Measurements from ENCODE around the gene DPYD. TPM values are rescaled to one million over a fixed set of nuclear protein-coding genes. Genes with fewer than 3 reads are reported as not detected.

Gene DPYD
- polyA plus RNA-seq, 1 donor from 2014 or later: 3.8 TPM

DNA sequence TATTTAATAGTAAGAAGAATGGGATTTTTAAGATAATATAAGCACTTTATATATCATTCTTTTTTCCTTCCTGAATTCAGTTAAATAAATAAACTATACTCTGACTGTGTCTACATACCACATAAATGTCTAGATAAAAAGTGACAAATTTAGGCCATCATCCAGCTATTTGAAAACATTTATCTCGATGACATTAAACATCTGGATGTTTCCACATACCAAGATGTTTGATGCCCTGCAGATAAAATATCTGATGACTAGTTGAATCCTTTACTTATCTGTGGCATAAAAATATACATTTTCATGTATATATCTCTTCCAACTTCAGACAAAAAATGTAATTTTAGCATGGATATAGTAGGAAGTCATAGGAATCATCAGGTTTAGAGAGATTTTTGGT is 348.3 kb downstream of the DPYD start:
- Mint-ChIP-seq H3K4me3 (no peak overlapping the region), H3K9me3 (no peaks in the 10 kb centered on the region), H3K36me3 (no peaks in the 10 kb centered on the region), H3K27ac (no peak overlapping the region), H3K27me3 (no peaks in the 10 kb centered on the region), H3K4me1 (no peaks in the 10 kb centered on the region)

GRCh38 chr1:97571760-97572159 is 349.1 kb downstream of the DPYD start:
- Mint-ChIP-seq H3K36me3 (no peaks in the 10 kb centered on the region), H3K27me3 (no peaks in the 10 kb centered on the region), H3K4me3 (no peak overlapping the region), H3K4me1 (no peaks in the 10 kb centered on the region), H3K27ac (no peak overlapping the region), H3K9me3 (no peaks in the 10 kb centered on the region)

DNA sequence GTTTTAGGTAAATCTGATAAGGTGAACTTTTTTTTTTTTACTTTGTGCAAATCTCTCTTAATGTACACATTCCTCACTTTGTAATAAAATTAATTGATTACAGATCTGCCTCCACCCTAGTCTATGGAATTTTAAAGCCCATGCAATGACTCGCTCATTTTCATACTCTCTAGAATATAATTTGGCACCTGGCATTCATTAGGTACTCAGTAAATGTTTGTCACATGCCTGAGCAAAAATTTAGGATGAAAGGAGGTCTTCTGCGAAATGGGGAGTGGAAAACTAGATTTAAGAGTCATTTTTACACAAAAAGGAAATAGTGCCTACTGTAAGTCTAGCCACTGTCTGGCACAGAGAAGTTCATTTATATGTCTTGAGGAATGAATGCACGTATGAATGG is 350.1 kb downstream of the DPYD start:
- Mint-ChIP-seq H3K36me3 (no peaks in the 10 kb centered on the region), H3K4me1 (no peaks in the 10 kb centered on the region), H3K9me3 (no peaks in the 10 kb centered on the region), H3K4me3 (no peak overlapping the region), H3K27ac (no peak overlapping the region), H3K27me3 (no peaks in the 10 kb centered on the region)

GRCh38 chr1:97567000-97567749 is 353.7 kb downstream of the DPYD start:
- no peaks in the 10 kb centered on the region for H3K27me3 Mint-ChIP-seq
- peaks cover 0 to 4% (median 0%) of the 10 kb centered on the region in 3 donors for H3K9me3 Mint-ChIP-seq
- H3K36me3 Mint-ChIP-seq: no peaks in the 10 kb centered on the region
- H3K4me3 Mint-ChIP-seq: no peak overlapping the region
- no peaks in the 10 kb centered on the region for H3K4me1 Mint-ChIP-seq
- no peak overlapping the region for H3K27ac Mint-ChIP-seq

DNA sequence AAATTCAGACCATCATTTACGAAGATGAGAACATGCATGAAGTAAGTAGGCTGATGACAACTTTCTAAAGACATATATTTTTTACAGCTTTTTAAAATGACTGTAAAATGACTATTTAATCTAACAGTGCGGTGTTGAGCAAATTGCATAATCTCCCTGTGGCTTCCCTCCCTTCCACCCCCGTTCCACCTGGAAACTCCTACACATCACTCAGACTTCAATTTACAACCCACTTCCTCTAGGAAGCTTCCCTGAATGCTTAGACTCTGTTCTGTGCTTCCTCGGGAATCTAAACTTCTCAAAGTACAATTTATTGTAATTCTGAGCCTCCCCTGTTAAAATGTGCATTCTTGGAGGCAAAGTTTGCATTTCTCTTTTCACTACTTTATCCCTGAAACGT is 354.9 kb downstream of the DPYD start:
- no peaks in the 10 kb centered on the region for H3K36me3 Mint-ChIP-seq
- H3K9me3 Mint-ChIP-seq: peaks cover 0 to 4% (median 0%) of the 10 kb centered on the region in 3 donors
- no peaks in the 10 kb centered on the region for H3K4me1 Mint-ChIP-seq
- no peak overlapping the region for H3K27ac Mint-ChIP-seq
- H3K27me3 Mint-ChIP-seq: no peaks in the 10 kb centered on the region
- no peak overlapping the region for H3K4me3 Mint-ChIP-seq

- H3K27ac Mint-ChIP-seq: no peak overlapping the region
- no peaks in the 10 kb centered on the region for H3K36me3 Mint-ChIP-seq
- no peak overlapping the region for H3K4me3 Mint-ChIP-seq
- H3K27me3 Mint-ChIP-seq: no peaks in the 10 kb centered on the region
- H3K4me1 Mint-ChIP-seq: no peaks in the 10 kb centered on the region
- H3K9me3 Mint-ChIP-seq: peaks cover 0 to 4% (median 0%) of the 10 kb centered on the region in 3 donors
Observed at GRCh38 chr1:97563926-97564325, 356.9 kb downstream of the DPYD start.

- H3K9me3 Mint-ChIP-seq: peaks cover 0 to 4% (median 0%) of the 10 kb centered on the region in 3 donors
- H3K36me3 Mint-ChIP-seq: no peaks in the 10 kb centered on the region
- H3K4me3 Mint-ChIP-seq: no peak overlapping the region
- no peaks in the 10 kb centered on the region for H3K27me3 Mint-ChIP-seq
- H3K27ac Mint-ChIP-seq: no peak overlapping the region
- H3K4me1 Mint-ChIP-seq: no peaks in the 10 kb centered on the region
Observed at GRCh38 chr1:97562081-97562480, 358.8 kb downstream of the DPYD start.

DNA sequence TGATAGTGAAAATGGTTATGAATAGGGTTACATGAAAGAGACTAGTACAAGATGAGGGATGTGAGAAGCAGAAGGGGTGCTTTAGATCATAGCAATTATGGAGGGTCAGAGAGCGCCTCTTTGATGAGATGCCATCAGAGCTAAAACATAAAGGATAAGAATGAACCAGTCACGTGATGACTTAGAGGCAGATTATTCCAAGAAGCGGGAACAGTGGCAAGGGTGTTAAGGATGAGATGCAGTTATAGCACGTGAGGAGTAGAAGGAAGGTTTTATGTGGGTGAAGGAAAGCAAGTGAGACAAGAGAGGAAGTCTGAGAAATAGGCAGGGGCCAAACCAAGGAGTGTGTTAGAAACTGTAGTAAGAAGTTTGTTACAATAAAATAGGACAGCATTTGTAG is 360.1 kb downstream of the DPYD start:
- Mint-ChIP-seq H3K27ac (no peak overlapping the region), H3K4me3 (no peak overlapping the region)

DNA sequence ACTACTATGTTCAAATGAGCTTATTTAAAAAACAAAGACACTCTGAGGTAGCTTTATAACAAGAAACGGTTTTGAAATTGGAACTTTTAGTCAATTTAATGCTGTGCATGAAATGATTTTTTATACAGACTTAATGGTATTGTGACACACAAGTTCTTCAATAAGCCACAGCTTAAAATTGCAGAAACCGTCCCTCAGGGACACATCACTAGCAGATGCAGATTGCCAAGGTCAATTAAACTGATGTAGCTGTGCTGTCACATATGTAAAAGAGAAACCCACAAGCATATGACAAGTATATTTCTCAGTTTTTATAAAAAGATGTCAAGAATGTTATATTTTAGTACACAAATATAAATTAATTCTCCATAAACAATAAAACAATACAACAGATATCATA is 366.9 kb downstream of the DPYD start:
- no peaks in the 10 kb centered on the region for H3K36me3 Mint-ChIP-seq
- no peaks in the 10 kb centered on the region for H3K4me1 Mint-ChIP-seq
- H3K27me3 Mint-ChIP-seq: no peaks in the 10 kb centered on the region
- no peak overlapping the region for H3K4me3 Mint-ChIP-seq
- H3K27ac Mint-ChIP-seq: no peak overlapping the region
- H3K9me3 Mint-ChIP-seq: peaks cover 0 to 2% (median 0%) of the 10 kb centered on the region in 3 donors

More for the DNA sequence above, 360.1 kb downstream of the DPYD start:
- Mint-ChIP-seq H3K4me1 (no peaks in the 10 kb centered on the region), H3K9me3 (peaks cover 0 to 4% (median 0%) of the 10 kb centered on the region in 3 donors), H3K36me3 (no peaks in the 10 kb centered on the region), H3K27me3 (no peaks in the 10 kb centered on the region)

DNA sequence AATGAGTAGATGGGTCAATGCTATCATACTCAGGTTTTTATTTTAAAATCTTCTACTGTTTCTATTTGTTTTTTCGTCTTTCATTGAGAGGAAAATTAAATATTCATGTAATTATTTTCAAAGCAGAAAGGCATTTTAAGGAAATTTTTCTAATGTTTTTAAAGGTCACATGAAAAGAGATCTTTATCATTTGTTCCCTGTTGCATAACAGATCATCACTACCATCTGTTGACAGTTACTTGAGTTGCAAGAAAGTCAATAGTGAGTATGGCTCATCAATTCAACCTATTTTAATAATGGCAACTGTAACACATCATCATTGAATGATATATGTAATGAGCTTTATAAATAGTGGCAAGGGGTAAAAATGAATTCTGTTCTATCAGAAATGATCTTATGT is 369.7 kb downstream of the DPYD start:
- Mint-ChIP-seq H3K27me3 (no peaks in the 10 kb centered on the region), H3K36me3 (no peaks in the 10 kb centered on the region), H3K9me3 (peaks cover 0 to 2% (median 0%) of the 10 kb centered on the region in 3 donors), H3K27ac (no peak overlapping the region), H3K4me3 (no peak overlapping the region), H3K4me1 (no peaks in the 10 kb centered on the region)

DNA sequence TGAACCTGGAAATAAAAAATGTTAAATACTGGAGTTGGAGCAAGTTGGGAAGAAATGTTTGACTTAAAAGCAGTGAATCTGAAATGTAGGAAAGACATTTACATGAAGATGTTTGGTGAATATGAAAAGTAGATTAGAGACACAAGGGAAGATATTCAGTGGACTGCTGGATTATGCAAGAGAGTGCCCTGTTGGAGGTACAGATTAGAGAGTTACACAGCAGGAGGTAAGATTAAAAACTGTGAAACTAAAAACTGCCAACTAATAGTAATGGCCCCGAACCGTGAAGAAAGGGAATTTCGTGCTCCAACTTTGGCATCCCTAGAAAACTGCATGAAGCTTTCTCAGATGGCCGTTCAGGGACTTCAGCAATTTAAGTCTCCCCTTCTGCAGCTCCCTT is 375.4 kb downstream of the DPYD start:
- Mint-ChIP-seq H3K9me3 (no peaks in the 10 kb centered on the region), H3K27me3 (no peaks in the 10 kb centered on the region), H3K4me3 (no peak overlapping the region), H3K27ac (no peak overlapping the region), H3K4me1 (no peaks in the 10 kb centered on the region), H3K36me3 (no peaks in the 10 kb centered on the region)

GRCh38 chr1:97540346-97540888 is 380.4 kb downstream of the DPYD start:
- Mint-ChIP-seq H3K4me3 (no peak overlapping the region), H3K9me3 (peaks cover 0 to 1% (median 0%) of the 10 kb centered on the region in 3 donors), H3K27ac (no peak overlapping the region), H3K27me3 (no peaks in the 10 kb centered on the region), H3K36me3 (no peaks in the 10 kb centered on the region), H3K4me1 (no peaks in the 10 kb centered on the region)

DNA sequence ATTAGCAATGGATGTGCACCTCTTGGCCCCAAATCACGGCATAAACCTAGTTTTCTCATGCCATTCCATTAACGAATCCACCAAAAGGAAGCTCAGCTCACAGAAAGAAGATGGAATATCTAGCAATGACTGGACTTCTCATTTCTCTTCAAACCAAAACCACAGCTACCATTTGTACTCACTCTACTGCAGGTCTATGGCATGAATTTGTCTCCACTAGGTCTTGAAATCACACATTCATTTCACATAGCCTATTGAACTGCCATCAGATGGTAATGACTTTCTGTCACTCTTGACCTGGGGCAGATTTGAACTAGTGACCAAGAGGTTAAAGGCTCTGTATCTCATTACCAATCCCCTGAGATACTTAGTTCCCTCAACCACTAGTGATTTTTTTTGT is 382.7 kb downstream of the DPYD start:
- no peak overlapping the region for H3K27ac Mint-ChIP-seq
- H3K27me3 Mint-ChIP-seq: no peaks in the 10 kb centered on the region
- H3K4me1 Mint-ChIP-seq: no peaks in the 10 kb centered on the region
- H3K4me3 Mint-ChIP-seq: no peak overlapping the region
- peaks cover 0 to 6% (median 0%) of the 10 kb centered on the region in 3 donors for H3K9me3 Mint-ChIP-seq
- H3K36me3 Mint-ChIP-seq: no peaks in the 10 kb centered on the region

- Mint-ChIP-seq H3K27me3 (no peaks in the 10 kb centered on the region), H3K36me3 (no peaks in the 10 kb centered on the region)
Observed at GRCh38 chr1:97533358-97533757, 387.5 kb downstream of the DPYD start.

DNA sequence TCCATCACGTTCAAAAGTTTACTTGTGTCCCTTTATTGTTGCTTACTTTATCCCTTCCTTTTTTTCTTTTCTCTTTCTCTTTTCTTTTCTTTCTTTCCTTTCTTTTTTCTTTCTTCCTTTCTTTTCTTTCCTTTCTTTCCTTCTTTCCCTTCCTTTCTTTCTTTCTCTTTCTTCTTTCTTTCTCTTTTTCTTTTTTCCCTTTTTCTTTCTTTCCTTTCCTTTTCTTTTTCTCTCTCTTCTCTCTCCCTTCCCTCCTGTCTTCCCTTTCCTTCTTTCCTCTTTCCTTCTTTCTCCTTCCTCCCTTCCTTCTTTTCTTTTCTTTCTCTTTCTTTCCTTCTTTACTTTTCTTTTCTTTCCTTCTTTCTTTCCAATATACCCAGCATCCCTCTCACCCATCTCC is 391.2 kb downstream of the DPYD start:
- Mint-ChIP-seq H3K27ac (no peak overlapping the region), H3K4me3 (no peak overlapping the region), H3K4me1 (peaks cover 0 to 2% (median 0%) of the 10 kb centered on the region in 3 donors), H3K36me3 (no peaks in the 10 kb centered on the region), H3K27me3 (no peaks in the 10 kb centered on the region), H3K9me3 (peaks cover 0 to 4% (median 2%) of the 10 kb centered on the region in 3 donors)

More at GRCh38 chr1:97533358-97533757, 387.5 kb downstream of the DPYD start:
- no peak overlapping the region for H3K4me3 Mint-ChIP-seq
- no peaks in the 10 kb centered on the region for H3K4me1 Mint-ChIP-seq
- peaks cover 0 to 6% (median 2%) of the 10 kb centered on the region in 3 donors for H3K9me3 Mint-ChIP-seq
- H3K27ac Mint-ChIP-seq: no peak overlapping the region

DNA sequence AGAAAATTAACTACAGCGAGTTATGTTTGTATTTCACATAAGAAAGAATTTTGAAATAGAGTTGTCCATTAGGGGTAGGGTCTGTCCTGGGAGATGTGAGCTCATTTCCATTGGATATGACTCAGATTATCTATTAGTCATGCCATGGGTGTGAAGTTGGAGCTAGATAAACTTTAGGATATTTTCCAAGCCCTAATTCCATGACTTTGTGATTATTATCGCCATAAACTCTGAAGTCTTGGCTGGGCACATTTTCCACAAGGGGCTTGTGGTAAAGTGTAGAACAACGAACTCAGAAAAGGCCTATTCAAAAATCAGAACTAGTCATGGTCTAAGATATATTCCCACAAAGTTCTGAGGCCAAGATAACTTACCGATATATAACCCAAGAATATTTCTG is 396.6 kb downstream of the DPYD start:
- Mint-ChIP-seq H3K4me3 (no peak overlapping the region), H3K36me3 (no peaks in the 10 kb centered on the region)

More for the DNA sequence above, 396.6 kb downstream of the DPYD start:
- Mint-ChIP-seq H3K4me1 (peaks cover 0 to 2% (median 0%) of the 10 kb centered on the region in 3 donors), H3K27ac (no peak overlapping the region), H3K27me3 (no peaks in the 10 kb centered on the region), H3K9me3 (peaks cover 1 to 3% (median 2%) of the 10 kb centered on the region in 3 donors)
